ENCODE data around the gene TUBGCP5.

DNA sequence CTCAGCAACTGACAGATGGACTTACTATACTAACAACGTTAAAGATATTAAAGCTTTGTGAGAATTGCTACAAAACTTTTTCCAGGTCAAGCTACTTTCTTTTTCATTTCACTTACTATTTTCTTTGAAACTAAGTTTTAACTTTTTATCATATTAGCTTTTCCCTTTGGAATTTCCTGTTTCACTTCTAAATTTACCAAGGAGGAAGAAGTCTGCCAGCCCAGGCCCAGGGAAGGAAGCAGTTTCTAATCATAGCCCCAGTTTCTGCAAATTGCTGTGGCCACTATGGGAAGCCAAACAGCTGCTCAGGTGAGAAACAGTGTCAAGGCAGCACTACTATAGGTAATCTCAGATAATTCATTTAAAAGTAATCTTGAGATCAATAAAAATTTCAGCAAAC lies 77.6 kb downstream of the TUBGCP5 start:
- TF ChIP-seq, protein P1, sequence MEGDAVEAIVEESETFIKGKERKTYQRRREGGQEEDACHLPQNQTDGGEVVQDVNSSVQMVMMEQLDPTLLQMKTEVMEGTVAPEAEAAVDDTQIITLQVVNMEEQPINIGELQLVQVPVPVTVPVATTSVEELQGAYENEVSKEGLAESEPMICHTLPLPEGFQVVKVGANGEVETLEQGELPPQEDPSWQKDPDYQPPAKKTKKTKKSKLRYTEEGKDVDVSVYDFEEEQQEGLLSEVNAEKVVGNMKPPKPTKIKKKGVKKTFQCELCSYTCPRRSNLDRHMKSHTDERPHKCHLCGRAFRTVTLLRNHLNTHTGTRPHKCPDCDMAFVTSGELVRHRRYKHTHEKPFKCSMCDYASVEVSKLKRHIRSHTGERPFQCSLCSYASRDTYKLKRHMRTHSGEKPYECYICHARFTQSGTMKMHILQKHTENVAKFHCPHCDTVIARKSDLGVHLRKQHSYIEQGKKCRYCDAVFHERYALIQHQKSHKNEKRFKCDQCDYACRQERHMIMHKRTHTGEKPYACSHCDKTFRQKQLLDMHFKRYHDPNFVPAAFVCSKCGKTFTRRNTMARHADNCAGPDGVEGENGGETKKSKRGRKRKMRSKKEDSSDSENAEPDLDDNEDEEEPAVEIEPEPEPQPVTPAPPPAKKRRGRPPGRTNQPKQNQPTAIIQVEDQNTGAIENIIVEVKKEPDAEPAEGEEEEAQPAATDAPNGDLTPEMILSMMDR (IDR thresholded peaks at IDR 0.05): no peak
- TF ChIP-seq POLR2A (IDR thresholded peaks at IDR 0.05): no peak
